PC-3 (cell line): ENCODE measurements around the gene ANKRD53. TPM values are rescaled to one million over a fixed set of nuclear protein-coding genes. Genes with fewer than 3 reads are reported as not detected.
A peak's percentile ranks its signal among the peaks of the same experiment; 100 is the strongest.

Source experiments
- ATAC-seq: fragments of 200-7000 bp; cut with Tn5 transposase; 2 replicates; pipeline ENCODE4 v1.9.1; 2020; ENCODE audit warnings: mild to moderate bottlenecking, moderate library complexity
- BruUV-seq: library from RNA; stranded (reverse); fragments of 400-500 nt; replicated peaks from 2 replicates; lab custom pipeline; 2021; lab: Mats Ljungman, UMichigan
- CTCF ChIA-PET: fragments of 300-600 bp; sonication (Branson Sonifier 250); formaldehyde crosslinking; loops from one replicate; lab custom pipeline; 2022; ENCODE audit warnings: antibody characterized with exemption; lab: Charles Lee
- POLR2A ChIA-PET: fragments of 300-600 bp; sonication (Branson Sonifier 250); formaldehyde crosslinking; loops from one replicate; lab custom pipeline; 2022; ENCODE audit warnings: antibody characterized with exemption; ENCODE audit not compliant: unreplicated experiment; lab: Charles Lee
- DNase-seq: peaks from one replicate; pipeline ENCODE4 v3.0.0-alpha.2; 2015
- H2AFZ ChIP-seq: fragments of 300-600 bp; sonication (generic); 2 replicates; pipeline ENCODE4 v1.6.0; 2016; ENCODE audit warnings: antibody characterized with exemption, low read length
- H3F3A ChIP-seq: fragments of 300-600 bp; sonication (generic); one replicate; pipeline ENCODE4 v1.6.0; 2017; ENCODE audit warnings: antibody characterized with exemption, low read length, control low read depth, mild to moderate bottlenecking; ENCODE audit not compliant: unreplicated experiment
- H3K27ac ChIP-seq: fragments of 300-600 bp; sonication (generic); 2 replicates; pipeline ENCODE4 v1.5.1; 2016; ENCODE audit warnings: mild to moderate bottlenecking, low read length
- H3K27me3 ChIP-seq: fragments of 300-600 bp; sonication (generic); 2 replicates; pipeline ENCODE4 v1.6.1; 2016; ENCODE audit warnings: low read length, mixed read lengths
- H3K36me3 ChIP-seq: fragments of 300-600 bp; sonication (generic); 2 replicates; pipeline ENCODE4 v1.6.1; 2016; ENCODE audit warnings: low read depth, mixed run types, low read length, mixed read lengths
- H3K4me1 ChIP-seq: fragments of 300-600 bp; sonication (generic); 2 replicates; pipeline ENCODE4 v1.5.1; 2016; ENCODE audit warnings: low read length; ENCODE audit not compliant: insufficient read depth
- H3K4me2 ChIP-seq: fragments of 300-600 bp; sonication (generic); 2 replicates; pipeline ENCODE4 v1.6.0; 2016; ENCODE audit warnings: low read length
- H3K4me3 ChIP-seq: fragments of 300-600 bp; sonication (generic); 2 replicates; pipeline ENCODE4 v1.5.1; 2016; ENCODE audit warnings: mild to moderate bottlenecking, low read length, mixed read lengths
- H3K79me2 ChIP-seq: fragments of 300-600 bp; sonication (generic); 2 replicates; pipeline ENCODE4 v1.6.1; 2017; ENCODE audit warnings: low read length, mixed read lengths
- H3K9ac ChIP-seq: fragments of 300-600 bp; sonication (generic); 2 replicates; pipeline ENCODE4 v1.6.0; 2016; ENCODE audit warnings: mild to moderate bottlenecking, low read length
- H3K9me2 ChIP-seq: fragments of 300-600 bp; sonication (generic); replicated peaks from 2 replicates; pipeline ENCODE4 v1.6.1; 2016; ENCODE audit warnings: mixed run types, low read length, mixed read lengths
- H3K9me3 ChIP-seq: fragments of 300-600 bp; sonication (generic); 2 replicates; pipeline ENCODE4 v1.6.1; 2016; ENCODE audit warnings: low read length, mixed read lengths
- H4K20me1 ChIP-seq: fragments of 300-600 bp; sonication (generic); 2 replicates; pipeline ENCODE4 v1.6.1; 2016; ENCODE audit warnings: low read length, mixed read lengths
- EZH2 ChIP-seq: fragments of 300-600 bp; sonication (generic); IDR thresholded peaks from one replicate; pipeline ENCODE4 v1.6.1; 2017; ENCODE audit warnings: antibody characterized with exemption, mild to moderate bottlenecking, low read length; ENCODE audit not compliant: unreplicated experiment
- EZH2phosphoT487 ChIP-seq: fragments of 300-600 bp; sonication (generic); IDR thresholded peaks from 2 replicates; pipeline ENCODE4 v1.6.1; 2018; ENCODE audit warnings: mild to moderate bottlenecking, antibody characterized with exemption, low read length, borderline replicate concordance
- intact Hi-C: fragments of 100-400 bp; cut with micrococcal nuclease; formaldehyde crosslinking; loops from 2 replicates; pipeline ENCODE4 v1.9.0; 2023
- total RNA-seq: library from RNA; depleted of rRNA; stranded (reverse); fragments of >200 nt; gene quantifications from 2 replicates; pipeline ENCODE4 v1.2.3, GENCODE V29; 2014
- TF ChIP-seq, protein P1 (sequence below): fragments of 300-600 bp; sonication (generic); conservative IDR thresholded peaks from 2 replicates; pipeline ENCODE4 v1.5.1; 2017; ENCODE audit warnings: antibody characterized with exemption, low read depth, mild to moderate bottlenecking, low read length

Gene ANKRD53
- total RNA-seq, 1 experiment from 2014 or later: not detected

- Histone ChIP-seq H3K4me3 (no peak overlapping the region), H3K27me3 (no peaks in the 10 kb centered on the region), H3K79me2 (no peaks in the 10 kb centered on the region), H3K4me1 (no peaks in the 10 kb centered on the region), H3K9me2 (no peaks in the 10 kb centered on the region), H3K9me3 (no peaks in the 10 kb centered on the region), H2AFZ (peak overlapping the region; percentile 89), H3K36me3 (no peaks in the 10 kb centered on the region), H3K4me2 (no peak overlapping the region), H4K20me1 (no peaks in the 10 kb centered on the region), H3K27ac (no peak overlapping the region), H3K9ac (no peak overlapping the region), H3F3A (no peaks in the 10 kb centered on the region)
- no peak for TF ChIP-seq EZH2
- TF ChIP-seq, protein P1, sequence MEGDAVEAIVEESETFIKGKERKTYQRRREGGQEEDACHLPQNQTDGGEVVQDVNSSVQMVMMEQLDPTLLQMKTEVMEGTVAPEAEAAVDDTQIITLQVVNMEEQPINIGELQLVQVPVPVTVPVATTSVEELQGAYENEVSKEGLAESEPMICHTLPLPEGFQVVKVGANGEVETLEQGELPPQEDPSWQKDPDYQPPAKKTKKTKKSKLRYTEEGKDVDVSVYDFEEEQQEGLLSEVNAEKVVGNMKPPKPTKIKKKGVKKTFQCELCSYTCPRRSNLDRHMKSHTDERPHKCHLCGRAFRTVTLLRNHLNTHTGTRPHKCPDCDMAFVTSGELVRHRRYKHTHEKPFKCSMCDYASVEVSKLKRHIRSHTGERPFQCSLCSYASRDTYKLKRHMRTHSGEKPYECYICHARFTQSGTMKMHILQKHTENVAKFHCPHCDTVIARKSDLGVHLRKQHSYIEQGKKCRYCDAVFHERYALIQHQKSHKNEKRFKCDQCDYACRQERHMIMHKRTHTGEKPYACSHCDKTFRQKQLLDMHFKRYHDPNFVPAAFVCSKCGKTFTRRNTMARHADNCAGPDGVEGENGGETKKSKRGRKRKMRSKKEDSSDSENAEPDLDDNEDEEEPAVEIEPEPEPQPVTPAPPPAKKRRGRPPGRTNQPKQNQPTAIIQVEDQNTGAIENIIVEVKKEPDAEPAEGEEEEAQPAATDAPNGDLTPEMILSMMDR: no peak
- no peak for TF ChIP-seq EZH2phosphoT487
- DNase-seq (no peak), ATAC-seq (no peak)
- no TSS peak for BruUV-seq
- ChIA-PET CTCF (interaction anchor here (1.4 kb wide), 1 partner anchor 69 kb away, joined by 3 read pairs; no protein-coding TSS in a partner anchor), POLR2A (interaction anchor here (0.6 kb wide), 1 partner anchor 89 kb away, joined by 3 read pairs; no protein-coding TSS in a partner anchor)
- intact Hi-C loops: no loop called here
Measured at GRCh38 chr2:71001592-71001927, 23.1 kb downstream of the ANKRD53 start.

- H3K9ac ChIP-seq: no peak overlapping the region
- no peak overlapping the region for H3K4me2 ChIP-seq
- intact Hi-C loops: no loop called here
- no peaks in the 10 kb centered on the region for H3K79me2 ChIP-seq
- H3K36me3 ChIP-seq: no peaks in the 10 kb centered on the region
- no peak overlapping the region for H2AFZ ChIP-seq
- POLR2A ChIA-PET: no interaction called here
- no peak for TF ChIP-seq EZH2
- TF ChIP-seq, protein P1: no peak
- TF ChIP-seq EZH2phosphoT487: no peak
- CTCF ChIA-PET: interaction anchor here (1.4 kb wide), 1 partner anchor 68 kb away, joined by 3 read pairs; no protein-coding TSS in a partner anchor
- no TSS peak for BruUV-seq
- no peaks in the 10 kb centered on the region for H3K9me2 ChIP-seq
- H3K27me3 ChIP-seq: no peaks in the 10 kb centered on the region
- H3F3A ChIP-seq: no peaks in the 10 kb centered on the region
- no peaks in the 10 kb centered on the region for H4K20me1 ChIP-seq
- DNase-seq (no peak), ATAC-seq (no peak)
- H3K4me3 ChIP-seq: no peak overlapping the region
- H3K4me1 ChIP-seq: no peaks in the 10 kb centered on the region
- H3K27ac ChIP-seq: no peak overlapping the region
- H3K9me3 ChIP-seq: no peaks in the 10 kb centered on the region
Measured at GRCh38 chr2:71001981-71002570, 23.6 kb downstream of the ANKRD53 start.

GRCh38 chr2:71003396-71003795, 25.0 kb downstream of the ANKRD53 start:
- no TSS peak for BruUV-seq
- no peaks in the 10 kb centered on the region for H3F3A ChIP-seq
- CTCF ChIA-PET: no interaction called here
- no peaks in the 10 kb centered on the region for H3K79me2 ChIP-seq
- ATAC-seq (no peak), DNase-seq (no peak)
- no peaks in the 10 kb centered on the region for H3K9me3 ChIP-seq
- POLR2A ChIA-PET: no interaction called here
- no peaks in the 10 kb centered on the region for H3K9me2 ChIP-seq
- H4K20me1 ChIP-seq: no peaks in the 10 kb centered on the region
- H2AFZ ChIP-seq: no peak overlapping the region
- no peak overlapping the region for H3K4me2 ChIP-seq
- H3K9ac ChIP-seq: no peak overlapping the region
- TF ChIP-seq EZH2 (no peak), EZH2phosphoT487 (no peak)
- TF ChIP-seq, protein P1: no peak
- H3K36me3 ChIP-seq: no peaks in the 10 kb centered on the region
- H3K27me3 ChIP-seq: no peaks in the 10 kb centered on the region
- intact Hi-C loops: no loop called here
- no peaks in the 10 kb centered on the region for H3K4me1 ChIP-seq
- H3K27ac ChIP-seq: no peak overlapping the region
- H3K4me3 ChIP-seq: no peak overlapping the region
